Measurements from ENCODE around the gene HCN1. TPM values are rescaled to one million over a fixed set of nuclear protein-coding genes. Genes with fewer than 3 reads are reported as not detected.

Gene HCN1
- total and polyA plus RNA-seq, 7 donors: under 0.01 to 0.71 (median 0.15) TPM; not detected in 1

GRCh38 chr5:45677524-45677923 is 18.7 kb downstream of the HCN1 start:
- TF ChIP-seq, protein P1, sequence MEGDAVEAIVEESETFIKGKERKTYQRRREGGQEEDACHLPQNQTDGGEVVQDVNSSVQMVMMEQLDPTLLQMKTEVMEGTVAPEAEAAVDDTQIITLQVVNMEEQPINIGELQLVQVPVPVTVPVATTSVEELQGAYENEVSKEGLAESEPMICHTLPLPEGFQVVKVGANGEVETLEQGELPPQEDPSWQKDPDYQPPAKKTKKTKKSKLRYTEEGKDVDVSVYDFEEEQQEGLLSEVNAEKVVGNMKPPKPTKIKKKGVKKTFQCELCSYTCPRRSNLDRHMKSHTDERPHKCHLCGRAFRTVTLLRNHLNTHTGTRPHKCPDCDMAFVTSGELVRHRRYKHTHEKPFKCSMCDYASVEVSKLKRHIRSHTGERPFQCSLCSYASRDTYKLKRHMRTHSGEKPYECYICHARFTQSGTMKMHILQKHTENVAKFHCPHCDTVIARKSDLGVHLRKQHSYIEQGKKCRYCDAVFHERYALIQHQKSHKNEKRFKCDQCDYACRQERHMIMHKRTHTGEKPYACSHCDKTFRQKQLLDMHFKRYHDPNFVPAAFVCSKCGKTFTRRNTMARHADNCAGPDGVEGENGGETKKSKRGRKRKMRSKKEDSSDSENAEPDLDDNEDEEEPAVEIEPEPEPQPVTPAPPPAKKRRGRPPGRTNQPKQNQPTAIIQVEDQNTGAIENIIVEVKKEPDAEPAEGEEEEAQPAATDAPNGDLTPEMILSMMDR (IDR thresholded peaks at IDR 0.05): no peak
- no peak for TF ChIP-seq POLR2AphosphoS5 (IDR thresholded peaks at IDR 0.05)
- TF ChIP-seq POLR2A (IDR thresholded peaks at IDR 0.05): no peak
- TF ChIP-seq EP300 (IDR thresholded peaks at IDR 0.05): no peak
- intact Hi-C loops (cut with DNase I): no loop called here
- DNase-seq: no peak
- Histone ChIP-seq H3K4me1 (no peaks in the 10 kb centered on the region), H3K36me3 (no peaks in the 10 kb centered on the region), H3K4me3 (no peak overlapping the region), H3K9me3 (no peaks in the 10 kb centered on the region), H3K27me3 (no peaks in the 10 kb centered on the region), H3K27ac (no peak overlapping the region)
- 19 to 20% methylated on average over 2 of the region's 2 CpGs for WGBS, 2 donors

DNA sequence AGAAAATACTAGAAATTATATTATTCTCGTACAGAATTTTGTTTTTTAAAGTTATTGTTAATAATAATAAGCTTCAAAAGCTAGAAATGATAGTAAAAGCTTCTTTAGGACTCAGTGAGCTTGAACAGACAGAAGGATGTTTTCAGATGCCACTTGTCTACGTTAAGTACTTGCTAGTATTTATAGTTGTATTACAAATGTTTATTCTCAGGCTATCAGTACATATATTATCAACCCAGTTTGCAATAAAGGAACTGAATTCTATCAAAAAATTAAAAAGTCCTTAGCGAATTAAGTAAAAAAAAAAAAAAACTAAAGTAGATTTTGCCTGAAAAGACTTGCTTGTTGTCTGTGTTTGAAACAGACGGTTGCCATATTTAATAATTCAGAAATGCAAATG is 23.9 kb downstream of the HCN1 start:
- intact Hi-C loops (cut with DNase I): no loop called here
- DNase-seq: no peak
- H3K4me3 ChIP-seq: no peak overlapping the region
- H3K9me3 ChIP-seq: no peaks in the 10 kb centered on the region
- no peak overlapping the region for H3K27ac ChIP-seq
- TF ChIP-seq, protein P1 (IDR thresholded peaks at IDR 0.05): no peak
- TF ChIP-seq POLR2AphosphoS5 (IDR thresholded peaks at IDR 0.05): no peak
- no peak for TF ChIP-seq EP300 (IDR thresholded peaks at IDR 0.05)
- TF ChIP-seq POLR2A (IDR thresholded peaks at IDR 0.05): no peak
- no peaks in the 10 kb centered on the region for H3K27me3 ChIP-seq
- WGBS, 2 donors: 51 to 61% methylated on average over 4 of the region's 4 CpGs
- H3K4me1 ChIP-seq: no peaks in the 10 kb centered on the region
- H3K36me3 ChIP-seq: no peaks in the 10 kb centered on the region

DNA sequence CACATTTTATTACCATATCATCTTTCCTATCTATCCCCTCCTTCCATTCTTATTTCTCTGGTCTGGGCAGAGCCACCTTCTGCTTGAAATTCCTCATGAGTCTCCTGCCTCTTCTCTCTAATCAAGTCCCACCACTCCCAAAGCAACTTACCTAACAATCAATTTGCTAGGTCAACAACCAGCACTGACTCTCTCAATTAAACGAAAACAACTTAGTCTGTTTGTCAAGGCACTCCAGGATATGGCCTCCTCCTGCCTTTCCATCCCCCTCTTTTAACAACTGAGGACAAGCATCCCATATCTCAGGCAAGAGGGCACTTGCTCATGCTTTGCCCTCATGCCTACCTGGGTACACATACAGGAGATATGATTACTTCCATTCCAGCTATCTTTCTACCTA is 47.4 kb downstream of the HCN1 start:
- TF ChIP-seq, protein P1 (IDR thresholded peaks at IDR 0.05): no peak
- TF ChIP-seq POLR2AphosphoS5 (IDR thresholded peaks at IDR 0.05) (no peak), EP300 (IDR thresholded peaks at IDR 0.05) (no peak), POLR2A (IDR thresholded peaks at IDR 0.05) (no peak)
- Histone ChIP-seq H3K36me3 (no peaks in the 10 kb centered on the region), H3K27ac (no peak overlapping the region), H3K27me3 (no peaks in the 10 kb centered on the region), H3K4me3 (no peak overlapping the region), H3K4me1 (no peaks in the 10 kb centered on the region), H3K9me3 (no peaks in the 10 kb centered on the region)
- DNase-seq: no peak
- intact Hi-C loops (cut with DNase I): no loop called here
- WGBS, 2 donors: 18 to 29% methylated on average over 1 of the region's 1 CpG

DNA sequence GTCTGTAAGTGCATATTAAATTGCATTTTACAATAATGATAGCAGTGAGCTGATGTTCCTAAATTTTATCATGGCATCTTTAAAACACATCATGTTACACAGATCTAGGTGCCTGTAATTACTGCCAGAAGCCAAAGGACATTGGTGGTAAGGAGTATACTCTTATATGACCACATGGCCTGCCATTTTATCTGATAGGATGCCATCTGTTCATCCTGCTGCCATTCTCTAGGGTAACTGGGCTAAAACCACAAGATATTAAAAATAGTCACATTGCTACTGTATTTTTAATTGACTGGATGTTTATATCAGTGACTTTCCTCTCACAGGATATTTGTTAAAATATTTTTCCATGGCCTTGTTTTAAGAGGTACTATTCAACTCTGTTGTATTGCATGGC is 53.1 kb downstream of the HCN1 start:
- intact Hi-C loops (cut with DNase I): no loop called here
- H3K4me1 ChIP-seq: no peaks in the 10 kb centered on the region
- TF ChIP-seq EP300 (IDR thresholded peaks at IDR 0.05): no peak
- no peak for TF ChIP-seq POLR2AphosphoS5 (IDR thresholded peaks at IDR 0.05)
- TF ChIP-seq, protein P1 (IDR thresholded peaks at IDR 0.05): no peak
- no peak for TF ChIP-seq POLR2A (IDR thresholded peaks at IDR 0.05)
- DNase-seq: no peak
- no peak overlapping the region for H3K27ac ChIP-seq
- no peak overlapping the region for H3K4me3 ChIP-seq
- H3K36me3 ChIP-seq: no peaks in the 10 kb centered on the region
- no peaks in the 10 kb centered on the region for H3K9me3 ChIP-seq
- H3K27me3 ChIP-seq: no peaks in the 10 kb centered on the region

- DNase-seq: no peak
These were observed 53.8 kb downstream of the HCN1 start for GRCh38 chr5:45642370-45642769.

More at GRCh38 chr5:45642370-45642769, 53.8 kb downstream of the HCN1 start:
- Histone ChIP-seq H3K27ac (no peak overlapping the region), H3K4me1 (no peaks in the 10 kb centered on the region), H3K27me3 (no peaks in the 10 kb centered on the region), H3K9me3 (no peaks in the 10 kb centered on the region), H3K4me3 (no peak overlapping the region), H3K36me3 (no peaks in the 10 kb centered on the region)
- intact Hi-C loops (cut with DNase I): no loop called here
- no peak for TF ChIP-seq POLR2A (IDR thresholded peaks at IDR 0.05)
- TF ChIP-seq EP300 (IDR thresholded peaks at IDR 0.05): no peak
- TF ChIP-seq, protein P1 (IDR thresholded peaks at IDR 0.05): no peak
- no peak for TF ChIP-seq POLR2AphosphoS5 (IDR thresholded peaks at IDR 0.05)

All from sigmoid colon (tissue), 7 donors.